Panc1 (cell line): Measurements from ENCODE around the gene CAMSAP3.

Experiments
- CTCF ChIP-seq: fragments of 450-650 bp; IDR thresholded peaks from 2 replicates; pipeline ENCODE4 v1.5.1; 2017; ENCODE audit warnings: mild to moderate bottlenecking
- POLR2AphosphoS5 ChIP-seq: IDR thresholded peaks from 2 replicates; pipeline ENCODE4 v1.6.1; 2012; ENCODE audit warnings: mild to moderate bottlenecking, low read depth, low read length, moderate library complexity
- REST ChIP-seq, 2 experiments: IDR thresholded peaks; 2 replicates each; pipeline ENCODE4 v1.6.1; 2011 to 2012; ENCODE audit warnings: low read depth in 2 of 2, control low read depth in 1 of 2, low read length in 1 of 2, mild to moderate bottlenecking in 1 of 2, moderate library complexity in 1 of 2; ENCODE audit not compliant: insufficient read depth in 1 of 2
- SIN3A ChIP-seq: IDR thresholded peaks from 2 replicates; pipeline ENCODE4 v1.6.1; 2012; ENCODE audit warnings: low read depth, mild to moderate bottlenecking, low read length, moderate library complexity, borderline replicate concordance; ENCODE audit not compliant: insufficient read depth
- TCF7L2 ChIP-seq: IDR thresholded peaks from 2 replicates; pipeline ENCODE4 v1.6.1; 2011; ENCODE audit warnings: mild to moderate bottlenecking, low read depth, low read length, inconsistent platforms

- TF ChIP-seq CTCF, result no peak
- no peak for TF ChIP-seq REST (IDR thresholded peaks at IDR 0.05; ENCODE audit: insufficient read depth in 1 of 2, low read depth in 2 of 2, low read length in 1 of 2)
- TF ChIP-seq TCF7L2, result no peak
- TF ChIP-seq SIN3A, result no peak
- TF ChIP-seq POLR2AphosphoS5, result no peak
These were observed 59.9 kb downstream of the CAMSAP3 start for GRCh38 chr19:7655581-7655980.
